Forelimb muscle (tissue), 1 donor: Measurements from ENCODE around the gene PCDH19. TPM values are rescaled to one million over a fixed set of nuclear protein-coding genes. Genes with fewer than 3 reads are reported as not detected.
"Not testable (repeated sequence)": the region's sequence is repeated elsewhere in the genome, so short reads cannot be mapped to it uniquely, and the experiment has no call there.

Experiments used
- DNase-seq: peaks from one replicate; pipeline ENCODE4 v3.0.0-alpha.2; 2013; ENCODE audit warnings: low read depth
- polyA plus RNA-seq: library from polyadenylated mRNA; unstranded; fragments of 120-200 nt; gene quantifications from one replicate; pipeline ENCODE4 v1.2.1, GENCODE V29; 2013; ENCODE audit not compliant: insufficient read length

The PCDH19 gene, protein sequence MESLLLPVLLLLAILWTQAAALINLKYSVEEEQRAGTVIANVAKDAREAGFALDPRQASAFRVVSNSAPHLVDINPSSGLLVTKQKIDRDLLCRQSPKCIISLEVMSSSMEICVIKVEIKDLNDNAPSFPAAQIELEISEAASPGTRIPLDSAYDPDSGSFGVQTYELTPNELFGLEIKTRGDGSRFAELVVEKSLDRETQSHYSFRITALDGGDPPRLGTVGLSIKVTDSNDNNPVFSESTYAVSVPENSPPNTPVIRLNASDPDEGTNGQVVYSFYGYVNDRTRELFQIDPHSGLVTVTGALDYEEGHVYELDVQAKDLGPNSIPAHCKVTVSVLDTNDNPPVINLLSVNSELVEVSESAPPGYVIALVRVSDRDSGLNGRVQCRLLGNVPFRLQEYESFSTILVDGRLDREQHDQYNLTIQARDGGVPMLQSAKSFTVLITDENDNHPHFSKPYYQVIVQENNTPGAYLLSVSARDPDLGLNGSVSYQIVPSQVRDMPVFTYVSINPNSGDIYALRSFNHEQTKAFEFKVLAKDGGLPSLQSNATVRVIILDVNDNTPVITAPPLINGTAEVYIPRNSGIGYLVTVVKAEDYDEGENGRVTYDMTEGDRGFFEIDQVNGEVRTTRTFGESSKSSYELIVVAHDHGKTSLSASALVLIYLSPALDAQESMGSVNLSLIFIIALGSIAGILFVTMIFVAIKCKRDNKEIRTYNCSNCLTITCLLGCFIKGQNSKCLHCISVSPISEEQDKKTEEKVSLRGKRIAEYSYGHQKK (N-terminal part only)
- polyA plus RNA-seq: 3.8 TPM

- DNase-seq: no peak
Measured at GRCh38 chrX:100409610-100410590, at the start of gene PCDH19. PCDH19 (minus strand) TSS chrX:100410273; CDS start chrX:100408597, 1,676 bp downstream.

GRCh38 chrX:100449696-100450608 lies 39.9 kb upstream of the PCDH19 start:
- no peak for DNase-seq

DNA sequence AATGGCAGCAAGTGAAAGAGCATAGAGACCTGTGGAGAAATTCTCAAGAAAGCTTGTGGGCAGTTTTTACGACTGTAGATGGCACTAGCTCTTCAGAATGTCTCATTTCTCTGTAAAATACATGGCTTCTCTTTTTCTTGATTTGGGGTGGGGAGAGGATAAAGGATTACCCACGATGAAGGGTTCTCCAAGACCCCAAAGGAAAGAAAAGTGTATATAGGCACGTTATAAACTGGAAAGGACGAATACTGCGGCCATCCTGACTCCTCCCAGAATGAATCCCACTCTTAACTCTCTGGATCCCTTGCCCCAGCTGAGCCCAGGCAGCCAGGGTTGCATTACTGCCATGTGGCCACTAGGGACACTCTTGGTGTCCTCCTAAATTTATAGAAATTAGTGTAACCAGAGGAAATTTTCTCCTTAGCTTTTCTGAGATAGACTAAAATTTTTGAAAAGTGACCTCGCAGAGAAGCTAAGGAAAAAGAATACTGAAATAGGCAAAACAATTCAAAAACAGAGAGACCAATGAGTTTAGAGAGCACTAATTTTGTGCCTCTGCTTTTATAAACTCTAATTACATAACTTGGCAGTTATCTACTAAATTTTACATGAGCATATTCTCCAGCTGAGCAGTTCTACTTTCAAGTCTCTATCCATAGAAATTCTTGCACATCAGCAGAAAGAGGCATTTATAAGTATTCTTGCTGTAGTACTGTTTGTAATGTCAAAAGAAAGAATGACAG lies 37.8 kb upstream of the PCDH19 start:
- peak; percentile 38 for DNase-seq

DNA sequence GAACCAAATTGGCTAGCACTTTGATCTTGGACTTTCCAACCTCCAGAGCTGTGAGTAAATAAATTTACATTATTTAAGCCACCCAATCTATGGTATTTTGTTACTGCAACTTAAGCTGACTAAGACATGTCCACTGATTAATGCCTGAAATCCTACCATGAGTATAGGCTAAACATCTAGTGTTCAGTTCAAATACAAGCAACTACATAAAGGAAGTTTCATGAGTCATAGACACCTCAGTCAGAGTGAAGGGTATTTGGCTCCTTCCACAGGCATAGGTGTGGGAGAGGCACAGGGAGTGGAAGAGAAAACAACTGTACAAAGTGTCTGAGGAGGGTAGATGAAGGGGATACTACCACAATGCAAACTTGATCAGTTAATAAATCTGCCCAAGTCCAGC lies 35.5 kb upstream of the PCDH19 start:
- DNase-seq: no peak

DNA sequence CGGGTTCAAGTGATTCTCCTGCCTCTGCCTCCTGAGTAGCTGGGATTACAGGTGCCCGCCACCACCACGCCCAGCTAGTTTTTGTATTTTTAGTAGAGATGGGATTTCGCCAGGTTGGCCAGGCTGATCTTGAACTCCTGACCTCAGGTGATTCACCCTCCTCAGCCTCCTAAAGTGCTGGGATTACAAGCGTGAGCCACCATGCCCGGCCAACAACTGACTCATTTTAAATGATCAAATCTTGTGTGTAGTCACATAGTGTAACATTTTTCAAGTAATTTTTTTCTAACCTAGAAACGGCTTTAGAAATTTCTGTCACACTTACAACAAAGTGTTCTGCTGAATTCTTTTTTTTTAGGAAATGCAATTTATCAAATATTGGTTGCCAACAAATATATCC lies 31.2 kb upstream of the PCDH19 start:
- not testable (repeated sequence) for DNase-seq

DNA sequence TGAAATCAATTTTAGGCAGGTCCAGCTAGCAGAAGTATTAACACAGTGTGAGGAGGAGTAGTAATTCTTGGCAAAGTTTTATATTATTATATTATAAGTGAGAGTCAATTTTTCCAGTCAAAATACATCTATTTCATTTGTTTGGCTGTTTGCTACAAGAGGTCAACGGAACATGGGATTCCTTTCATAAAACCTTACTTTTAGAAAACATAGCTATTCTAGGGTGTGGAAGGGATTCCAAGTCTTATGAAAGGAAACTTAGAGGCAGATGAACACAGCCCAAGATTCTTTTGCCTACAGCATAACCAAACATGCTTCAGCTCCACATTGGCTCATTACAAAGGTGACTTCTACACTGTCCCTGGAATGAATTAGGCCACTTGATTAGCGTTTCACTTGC lies 29.9 kb upstream of the PCDH19 start:
- DNase-seq: no peak

DNA sequence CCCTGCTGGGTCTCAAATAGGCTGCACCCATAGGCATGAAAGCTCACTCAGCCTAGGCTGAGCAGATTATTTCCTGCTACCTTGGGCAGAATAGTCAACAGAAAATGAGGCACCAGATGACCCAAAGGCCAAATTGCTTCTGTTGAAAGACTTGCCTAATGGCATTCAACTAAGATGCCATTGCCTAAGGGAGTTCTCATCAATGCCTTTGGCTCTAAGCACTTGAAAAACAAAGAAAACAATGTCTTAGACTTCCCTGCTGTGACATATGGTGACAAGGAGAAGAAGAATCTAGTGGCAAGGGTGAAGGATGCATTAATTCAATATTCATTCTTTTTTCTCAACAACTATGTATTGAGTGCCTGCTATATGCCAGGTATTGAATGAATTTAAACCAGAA lies 25.7 kb upstream of the PCDH19 start:
- DNase-seq: no peak

GRCh38 chrX:100424012-100424411 lies 13.9 kb upstream of the PCDH19 start:
- DNase-seq: no peak

DNA sequence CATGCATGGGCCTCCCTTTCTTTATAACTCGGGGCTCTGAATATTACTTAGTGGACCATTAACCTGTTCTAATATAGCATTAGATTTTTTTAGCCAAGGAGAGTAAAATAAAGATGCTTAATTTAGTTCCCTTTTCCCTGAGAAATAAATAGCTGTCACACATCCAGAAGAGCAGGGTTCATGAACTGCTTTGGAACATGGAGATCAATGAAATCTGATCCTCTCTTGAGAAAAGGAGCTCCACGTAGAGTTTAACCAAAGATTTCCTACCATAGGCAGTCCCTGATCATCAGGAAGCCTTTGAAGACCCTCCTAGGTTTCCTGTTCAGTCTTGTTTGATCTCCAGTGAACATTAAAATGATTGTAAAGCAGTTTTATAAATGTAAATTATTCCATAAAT lies 8.5 kb upstream of the PCDH19 start:
- no peak for DNase-seq

GRCh38 chrX:100417681-100418080 lies 7.6 kb upstream of the PCDH19 start:
- no peak for DNase-seq

- no peak for DNase-seq
Measured at GRCh38 chrX:100413229-100413628, 3.2 kb upstream of the PCDH19 start.

DNA sequence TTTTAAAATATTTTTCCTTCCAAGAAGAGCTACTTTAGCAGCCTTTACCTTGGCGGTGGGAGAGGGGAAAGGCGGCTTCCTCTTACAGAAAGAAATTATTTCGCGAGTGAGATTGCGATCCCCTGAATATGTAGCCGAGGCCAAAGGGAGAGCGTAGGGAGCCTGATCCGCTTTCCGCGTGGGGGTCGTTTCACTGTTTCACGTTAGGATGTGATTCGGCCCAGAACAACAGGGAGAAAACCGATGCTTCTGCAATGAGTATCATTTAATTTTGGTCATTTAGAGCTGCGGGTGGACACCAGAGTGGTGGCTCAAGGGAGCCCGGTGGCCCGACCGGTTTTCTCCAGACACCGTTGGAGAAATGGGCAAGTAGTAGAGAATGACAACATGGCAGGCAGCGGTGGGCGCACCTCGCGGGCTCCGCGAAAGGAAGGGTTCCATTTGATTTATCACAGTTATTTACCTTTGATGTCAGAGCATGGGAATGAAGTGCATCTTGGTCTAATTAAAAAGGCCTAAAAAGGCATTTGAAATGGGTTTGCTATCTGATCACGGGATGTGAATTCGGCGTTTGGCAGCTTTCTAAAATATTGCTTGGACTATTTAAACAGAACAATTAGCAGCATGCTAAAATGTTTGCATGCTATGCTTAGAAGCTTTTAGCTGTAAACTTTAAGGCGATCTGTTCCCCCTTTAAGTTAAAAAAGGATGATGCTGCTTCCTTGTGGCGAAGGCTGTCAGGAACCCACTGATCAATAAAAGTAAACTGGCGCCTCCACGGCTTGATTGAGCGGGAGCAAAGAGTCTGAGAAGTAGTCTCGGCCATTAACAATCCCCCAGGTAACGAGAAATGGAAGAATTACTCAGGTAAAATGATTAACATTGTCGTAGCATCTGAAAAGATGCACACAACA lies 2.0 kb upstream of the PCDH19 start:
- DNase-seq: no peak

DNA sequence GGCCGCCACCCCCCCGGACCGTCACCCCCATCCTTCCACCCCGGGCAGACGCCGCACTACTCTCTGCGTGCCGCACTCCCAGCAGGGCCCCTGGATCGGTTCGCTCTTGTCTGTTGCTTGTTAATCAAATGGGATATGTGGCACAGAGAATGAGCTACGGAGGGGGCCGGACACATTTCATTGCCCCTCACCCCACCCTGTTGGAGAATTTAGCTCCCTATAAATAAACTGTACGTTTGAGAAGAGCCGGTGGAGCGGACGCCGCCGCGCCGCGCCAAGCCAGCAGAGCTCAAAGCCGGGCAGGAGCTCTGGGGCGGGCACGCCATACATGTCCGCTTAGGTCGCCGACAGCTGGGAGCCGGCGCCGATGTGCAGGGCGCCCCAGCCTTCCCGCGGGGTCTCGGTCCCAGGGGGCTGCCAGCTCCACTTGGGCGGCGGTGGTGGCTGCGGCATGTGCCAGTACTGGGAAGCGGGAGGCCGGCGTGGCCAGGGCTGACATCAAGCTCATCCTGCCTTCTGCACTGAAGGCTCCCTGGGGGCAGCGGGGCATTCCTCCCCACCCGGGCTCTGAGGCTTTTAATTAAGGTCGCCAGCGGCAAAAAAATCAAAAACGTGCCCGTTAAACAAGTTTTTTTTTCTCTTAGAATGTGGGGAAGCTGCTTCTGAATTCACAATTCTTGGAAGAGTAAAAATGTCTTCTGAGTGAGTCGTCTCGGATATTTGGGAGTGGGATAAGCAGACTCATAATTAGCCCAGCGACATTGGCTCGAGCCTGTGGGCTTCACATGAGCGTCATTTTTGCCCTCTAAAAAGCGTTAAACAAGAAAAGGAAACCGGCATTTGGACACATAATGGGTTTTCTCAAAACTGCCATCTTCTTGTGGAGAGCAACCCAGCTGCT lies 1.1 kb upstream of the PCDH19 start:
- DNase-seq: no peak

GRCh38 chrX:100408713-100409609 lies 1.1 kb downstream of the PCDH19 start:
- no peak for DNase-seq

DNA sequence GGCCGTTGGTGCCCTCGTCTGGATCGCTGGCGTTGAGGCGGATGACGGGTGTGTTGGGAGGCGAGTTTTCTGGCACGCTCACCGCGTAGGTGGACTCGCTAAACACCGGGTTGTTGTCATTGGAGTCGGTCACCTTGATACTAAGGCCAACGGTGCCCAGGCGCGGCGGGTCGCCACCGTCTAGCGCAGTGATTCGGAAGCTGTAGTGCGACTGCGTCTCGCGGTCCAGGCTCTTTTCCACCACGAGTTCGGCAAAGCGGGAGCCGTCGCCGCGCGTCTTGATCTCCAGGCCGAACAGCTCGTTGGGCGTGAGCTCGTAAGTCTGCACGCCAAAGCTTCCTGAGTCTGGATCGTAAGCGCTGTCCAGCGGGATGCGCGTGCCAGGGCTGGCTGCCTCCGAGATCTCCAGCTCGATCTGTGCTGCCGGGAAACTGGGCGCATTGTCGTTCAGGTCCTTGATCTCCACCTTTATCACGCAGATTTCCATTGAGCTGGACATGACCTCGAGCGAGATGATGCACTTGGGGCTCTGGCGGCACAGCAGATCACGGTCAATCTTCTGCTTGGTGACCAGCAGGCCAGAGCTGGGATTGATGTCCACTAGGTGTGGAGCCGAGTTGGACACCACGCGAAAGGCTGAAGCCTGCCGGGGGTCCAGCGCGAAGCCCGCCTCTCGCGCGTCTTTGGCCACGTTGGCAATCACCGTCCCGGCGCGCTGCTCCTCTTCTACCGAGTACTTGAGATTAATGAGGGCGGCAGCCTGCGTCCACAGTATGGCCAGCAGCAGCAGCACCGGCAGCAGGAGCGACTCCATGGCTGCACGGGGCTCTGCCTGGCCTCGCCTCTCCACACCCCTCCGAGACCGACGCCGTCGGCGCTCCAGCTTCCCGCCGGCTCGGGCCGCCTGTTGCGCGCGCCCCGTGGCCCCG lies 2.0 kb downstream of the PCDH19 start:
- no peak for DNase-seq
